Neural cell (in vitro differentiated cells): ENCODE data around the gene GPHB5.

Experiments
- CTCF ChIP-seq: fragments of 450-650 bp; IDR thresholded peaks from 2 replicates; pipeline ENCODE4 v1.5.1; 2014; ENCODE audit warnings: antibody characterized with exemption, mild to moderate bottlenecking, moderate library complexity; ENCODE audit not compliant: poor library complexity, severe bottlenecking
- EP300 ChIP-seq: fragments of 450-650 bp; conservative IDR thresholded peaks from 2 replicates; pipeline ENCODE4 v1.6.1; 2014; ENCODE audit warnings: antibody characterized with exemption, mild to moderate bottlenecking, moderate library complexity; ENCODE audit not compliant: poor library complexity, severe bottlenecking
- EZH2 ChIP-seq: fragments of 200-600, 300-800 bp; shearing (Covaris generic), sonication (generic); IDR thresholded peaks from 2 replicates; pipeline ENCODE4 v1.6.1; 2014; ENCODE audit warnings: antibody characterized with exemption, low read length, borderline replicate concordance, mild to moderate bottlenecking; ENCODE audit not compliant: insufficient read depth, poor library complexity, severe bottlenecking
- MXI1 ChIP-seq: fragments of 450-650 bp; conservative IDR thresholded peaks from 2 replicates; pipeline ENCODE4 v1.6.1; 2014; ENCODE audit warnings: antibody characterized with exemption, mild to moderate bottlenecking; ENCODE audit not compliant: poor library complexity, severe bottlenecking
- POLR2AphosphoS5 ChIP-seq: IDR thresholded peaks from 2 replicates; pipeline ENCODE4 v1.6.1; 2012
- RAD21 ChIP-seq: fragments of 450-650 bp; conservative IDR thresholded peaks from 2 replicates; pipeline ENCODE4 v1.6.1; 2014; ENCODE audit warnings: antibody characterized with exemption, mild to moderate bottlenecking, moderate library complexity
- REST ChIP-seq: IDR thresholded peaks from 2 replicates; pipeline ENCODE4 v1.6.1; 2012; ENCODE audit warnings: borderline replicate concordance

- TF ChIP-seq CTCF (no peak), REST (no peak), POLR2AphosphoS5 (no peak), EZH2 (no peak), EP300 (no peak), RAD21 (no peak), MXI1 (no peak)
Measured at GRCh38 chr14:63267171-63267570, 51.6 kb downstream of the GPHB5 start.
